ENCODE data around the gene MAPK8IP1. TPM values are rescaled to one million over a fixed set of nuclear protein-coding genes. Genes with fewer than 3 reads are reported as not detected.
A peak's percentile ranks its signal among the peaks of the same experiment; 100 is the strongest.

The MAPK8IP1 gene
- total RNA-seq, 1 donor from 2014 or later, result 13.2 TPM

DNA sequence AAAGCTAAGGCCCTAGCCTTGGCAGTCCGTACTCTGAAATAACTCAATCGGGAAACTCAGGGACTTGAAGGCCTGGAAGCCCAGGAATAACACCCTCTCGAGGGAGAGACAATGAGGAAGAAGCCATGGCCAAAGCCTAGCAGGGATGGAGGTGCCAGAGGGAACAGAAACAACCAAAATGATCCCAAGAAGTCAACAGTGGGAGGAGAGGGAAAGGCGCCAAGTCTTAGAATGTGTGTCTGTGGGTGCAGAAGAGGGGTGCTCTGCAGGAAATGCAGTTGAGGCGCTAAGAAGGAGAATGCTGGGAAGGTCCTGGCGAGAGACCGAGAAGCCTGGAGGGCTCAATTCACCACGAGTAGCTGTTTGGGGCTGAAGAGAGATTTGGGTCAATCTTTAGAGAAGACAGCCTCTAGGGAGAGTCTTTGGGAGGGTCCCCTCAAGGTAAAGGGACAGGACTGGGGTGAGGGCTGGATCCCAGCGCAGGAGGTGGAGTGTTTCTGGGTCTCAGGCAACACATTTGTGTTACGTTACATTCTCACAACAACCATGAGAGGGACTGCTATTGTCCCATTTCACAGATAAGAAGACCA is 760 bp upstream of the MAPK8IP1 start:
- Histone ChIP-seq H3K36me3 (ENCODE audit: control insufficient read depth, insufficient read depth, low read length) (no peaks in the 10 kb centered on the region), H3K4me3 (ENCODE audit: low read depth, low read length) (no peak overlapping the region), H3K27me3 (ENCODE audit: control insufficient read depth, insufficient read depth, low read length) (peaks cover 11% of the 10 kb centered on the region)
- DNase-seq (ENCODE audit: low read depth), result no peak
- TF ChIP-seq, protein P1, sequence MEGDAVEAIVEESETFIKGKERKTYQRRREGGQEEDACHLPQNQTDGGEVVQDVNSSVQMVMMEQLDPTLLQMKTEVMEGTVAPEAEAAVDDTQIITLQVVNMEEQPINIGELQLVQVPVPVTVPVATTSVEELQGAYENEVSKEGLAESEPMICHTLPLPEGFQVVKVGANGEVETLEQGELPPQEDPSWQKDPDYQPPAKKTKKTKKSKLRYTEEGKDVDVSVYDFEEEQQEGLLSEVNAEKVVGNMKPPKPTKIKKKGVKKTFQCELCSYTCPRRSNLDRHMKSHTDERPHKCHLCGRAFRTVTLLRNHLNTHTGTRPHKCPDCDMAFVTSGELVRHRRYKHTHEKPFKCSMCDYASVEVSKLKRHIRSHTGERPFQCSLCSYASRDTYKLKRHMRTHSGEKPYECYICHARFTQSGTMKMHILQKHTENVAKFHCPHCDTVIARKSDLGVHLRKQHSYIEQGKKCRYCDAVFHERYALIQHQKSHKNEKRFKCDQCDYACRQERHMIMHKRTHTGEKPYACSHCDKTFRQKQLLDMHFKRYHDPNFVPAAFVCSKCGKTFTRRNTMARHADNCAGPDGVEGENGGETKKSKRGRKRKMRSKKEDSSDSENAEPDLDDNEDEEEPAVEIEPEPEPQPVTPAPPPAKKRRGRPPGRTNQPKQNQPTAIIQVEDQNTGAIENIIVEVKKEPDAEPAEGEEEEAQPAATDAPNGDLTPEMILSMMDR (IDR thresholded peaks at IDR 0.05; ENCODE audit: insufficient read depth, low read length, poor library complexity, severe bottlenecking), result no peak

DNA sequence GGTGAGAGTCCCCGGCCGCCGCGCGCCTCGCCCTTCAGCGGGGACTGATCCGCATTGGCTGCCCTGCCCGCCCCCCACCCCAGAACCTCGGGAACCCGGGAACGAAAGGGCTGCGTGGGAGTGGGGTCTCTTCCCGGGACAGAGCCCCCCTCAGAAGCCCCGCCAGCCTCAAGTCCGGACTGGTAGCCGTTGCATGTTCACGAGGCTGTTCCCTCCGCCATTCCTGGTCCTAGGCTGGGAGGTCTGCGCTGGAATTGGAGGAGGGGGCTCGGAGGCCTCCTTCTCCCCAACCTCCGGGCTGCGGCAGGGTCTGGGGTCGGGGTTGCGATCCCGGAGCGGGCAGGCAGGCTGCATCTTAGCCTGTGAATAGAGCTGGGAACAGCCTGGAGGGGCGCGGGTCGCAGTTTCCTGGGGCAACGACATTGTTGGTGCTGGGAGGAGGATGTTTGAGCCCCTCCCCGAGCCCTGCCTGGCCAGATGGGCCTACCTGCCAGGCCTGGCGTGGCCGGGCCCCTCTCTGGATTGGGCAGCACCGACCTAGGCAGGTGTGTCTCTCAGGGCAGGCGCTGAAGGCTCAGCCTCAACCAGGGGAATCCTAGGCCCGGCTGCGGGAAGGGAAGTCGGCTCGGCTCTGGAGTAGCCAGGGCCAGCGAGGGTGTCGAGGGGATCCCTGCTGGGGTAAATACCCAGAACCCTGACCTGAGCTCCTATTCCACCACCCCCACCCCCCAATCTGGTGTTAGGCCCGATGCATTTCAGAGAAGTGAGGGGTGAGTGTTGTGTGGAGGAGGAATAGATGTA is 670 bp downstream of the MAPK8IP1 start:
- peaks cover 11% of the 10 kb centered on the region for H3K27me3 ChIP-seq (ENCODE audit: control insufficient read depth, insufficient read depth, low read length)
- DNase-seq (ENCODE audit: low read depth), result no peak
- TF ChIP-seq, protein P1 (IDR thresholded peaks at IDR 0.05; ENCODE audit: insufficient read depth, low read length, poor library complexity, severe bottlenecking), result no peak

DNA sequence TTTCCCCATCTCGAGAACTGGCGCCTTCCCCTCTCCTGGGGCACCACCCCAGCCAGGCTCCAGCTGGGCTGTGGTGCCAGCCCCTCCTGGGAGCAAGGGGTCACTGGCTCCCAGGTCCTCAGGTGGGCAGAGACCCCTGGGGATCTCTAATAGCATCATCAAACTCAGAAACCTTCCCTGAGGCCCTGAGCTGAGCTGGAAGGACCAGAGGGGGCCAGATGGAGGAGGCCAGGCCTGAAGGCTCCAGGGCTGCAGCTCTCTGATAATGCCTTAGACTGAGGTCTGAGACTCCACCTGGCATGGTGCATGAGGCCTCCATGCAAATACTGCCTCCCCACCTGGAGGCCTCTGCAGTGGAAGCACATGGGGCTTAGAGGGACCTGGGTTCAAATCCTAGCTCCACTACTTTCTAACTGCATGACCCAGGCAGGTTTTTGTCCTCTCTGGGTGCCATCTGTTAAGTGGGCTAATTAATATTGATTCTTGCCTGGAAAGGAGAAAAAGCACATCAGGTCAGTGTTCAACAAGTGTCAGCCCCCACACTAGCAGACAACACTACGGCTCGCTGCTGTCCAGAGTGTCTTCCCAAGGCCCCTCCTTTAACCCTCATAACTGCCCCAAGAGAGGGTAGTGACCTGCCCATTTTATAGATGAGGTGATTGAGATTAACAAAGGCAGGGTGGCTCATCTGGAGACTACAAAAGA is 1.5 kb downstream of the MAPK8IP1 start:
- TF ChIP-seq, protein P1 (IDR thresholded peaks at IDR 0.05; ENCODE audit: insufficient read depth, low read length, poor library complexity, severe bottlenecking), result no peak
- no peaks in the 10 kb centered on the region for H3K36me3 ChIP-seq (ENCODE audit: control insufficient read depth, insufficient read depth, low read length)
- DNase-seq (ENCODE audit: low read depth), result no peak
- no peak overlapping the region for H3K4me3 ChIP-seq (ENCODE audit: low read depth, low read length)
- peaks cover 15% of the 10 kb centered on the region for H3K27me3 ChIP-seq (ENCODE audit: control insufficient read depth, insufficient read depth, low read length)

More for the DNA sequence above, 670 bp downstream of the MAPK8IP1 start:
- peak overlapping the region; percentile 30 for H3K4me3 ChIP-seq (ENCODE audit: low read depth, low read length)
- H3K36me3 ChIP-seq (ENCODE audit: control insufficient read depth, insufficient read depth, low read length), result no peaks in the 10 kb centered on the region

DNA sequence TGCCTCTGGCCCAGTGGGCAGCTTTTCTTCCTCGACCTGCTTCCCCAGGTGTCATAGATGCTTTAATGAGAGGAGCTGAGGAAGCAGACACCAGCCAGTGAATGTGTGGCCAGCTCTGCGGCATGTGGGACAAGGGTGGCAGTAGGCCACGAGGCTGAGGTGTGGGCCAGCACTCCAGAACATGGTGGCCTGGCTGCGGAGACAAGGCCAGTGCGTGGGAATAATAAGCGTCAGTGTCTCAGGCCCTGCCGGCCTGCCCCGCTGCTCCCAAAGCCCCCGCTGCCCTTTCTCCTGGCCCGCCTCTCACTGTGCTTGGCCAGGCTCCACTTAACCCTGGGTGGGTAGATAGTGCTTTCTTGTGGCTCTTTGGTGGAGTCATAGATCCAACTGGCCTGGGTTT is 2.1 kb downstream of the MAPK8IP1 start:
- Histone ChIP-seq H3K4me3 (ENCODE audit: low read depth, low read length) (no peak overlapping the region), H3K36me3 (ENCODE audit: control insufficient read depth, insufficient read depth, low read length) (no peaks in the 10 kb centered on the region), H3K27me3 (ENCODE audit: control insufficient read depth, insufficient read depth, low read length) (peaks cover 15% of the 10 kb centered on the region)
- DNase-seq (ENCODE audit: low read depth), result no peak
- TF ChIP-seq, protein P1 (IDR thresholded peaks at IDR 0.05; ENCODE audit: insufficient read depth, low read length, poor library complexity, severe bottlenecking), result no peak

DNA sequence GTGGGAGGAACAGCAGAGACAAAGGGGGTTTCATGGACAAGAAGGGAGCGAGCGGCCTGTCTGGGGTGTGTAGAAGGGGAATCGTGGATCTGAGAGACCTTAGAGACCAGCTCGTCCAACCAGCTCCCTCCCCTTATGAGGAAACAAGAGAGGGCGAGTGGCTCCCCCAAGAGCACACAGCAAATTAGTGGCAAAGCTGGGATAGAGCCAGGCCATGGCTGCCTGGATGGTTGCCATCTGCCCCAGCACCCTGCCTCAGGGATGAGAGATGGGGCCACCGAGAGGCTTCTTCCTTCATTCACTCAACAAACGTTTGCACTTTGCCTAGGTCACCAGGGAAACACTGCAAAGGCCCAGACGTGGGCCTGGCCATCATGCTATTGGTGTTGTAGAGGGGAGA is 4.1 kb downstream of the MAPK8IP1 start:
- Histone ChIP-seq H3K27me3 (ENCODE audit: control insufficient read depth, insufficient read depth, low read length) (peaks cover 19% of the 10 kb centered on the region), H3K36me3 (ENCODE audit: control insufficient read depth, insufficient read depth, low read length) (no peaks in the 10 kb centered on the region), H3K4me3 (ENCODE audit: low read depth, low read length) (no peak overlapping the region)
- TF ChIP-seq, protein P1 (IDR thresholded peaks at IDR 0.05; ENCODE audit: insufficient read depth, low read length, poor library complexity, severe bottlenecking), result no peak
- DNase-seq (ENCODE audit: low read depth), result no peak
